Heart left ventricle (tissue), 16 donors: ENCODE measurements around the gene CDC42EP1. TPM values are rescaled to one million over a fixed set of nuclear protein-coding genes. Genes with fewer than 3 reads are reported as not detected.

Experiments used
- ATAC-seq, 4 donors: fragments of 200-7000 bp; cut with Tn5 transposase; one replicate each; pipeline ENCODE4 v1.9.1; 2020 to 2022; ENCODE audit warnings: moderate library complexity in 4 of 4, mild to moderate bottlenecking in 3 of 4, moderate number of reproducible peaks in 1 of 4
- DNase-seq, 5 donors: peaks; one replicate each; pipeline ENCODE4 v3.0.0-alpha.2; 2020
- H3K27ac ChIP-seq, 12 donors: fragments of 200-600 bp; sonication (generic) in 4 of 12; one replicate each; pipeline versions ENCODE4 v1.5.0 to v1.8.0; 2016 to 2022; ENCODE audit warnings: mild to moderate bottlenecking in 2 of 12
- H3K27me3 ChIP-seq, 9 donors: fragments of 200-600 bp; sonication (generic) in 2 of 9; one replicate each; pipeline versions ENCODE4 v1.5.1 to v1.8.0; 2016 to 2022; ENCODE audit warnings: mild to moderate bottlenecking in 3 of 9
- H3K36me3 ChIP-seq, 9 donors: fragments of 200-600 bp; sonication (generic) in 2 of 9; one replicate each; pipeline versions ENCODE4 v1.5.0 to v1.8.0; 2018 to 2022; ENCODE audit warnings: mild to moderate bottlenecking in 2 of 9
- H3K4me1 ChIP-seq, 12 donors: fragments of 200-600 bp; sonication (generic) in 4 of 12; one replicate each; pipeline versions ENCODE4 v1.5.0 to v1.8.0; 2016 to 2022; ENCODE audit warnings: mild to moderate bottlenecking in 3 of 12
- H3K4me3 ChIP-seq, 12 donors: fragments of 200-600 bp; sonication (generic) in 4 of 12; one replicate each; pipeline versions ENCODE4 v1.5.0 to v1.8.0; 2017 to 2022; ENCODE audit warnings: mild to moderate bottlenecking in 9 of 12, moderate library complexity in 4 of 12
- H3K9me3 ChIP-seq, 12 donors: fragments of 200-600 bp; sonication (generic) in 4 of 12; one replicate each; pipeline versions ENCODE4 v1.5.0 to v1.8.0; 2016 to 2022; ENCODE audit warnings: mild to moderate bottlenecking in 1 of 12
- CTCF ChIP-seq, 12 donors: fragments of 200-600 bp; sonication (generic) in 4 of 12; IDR thresholded peaks; one replicate each; pipeline versions ENCODE4 v1.5.0 to v1.8.0; 2018 to 2022; ENCODE audit warnings: antibody characterized with exemption in 12 of 12, mild to moderate bottlenecking in 5 of 12
- POLR2A ChIP-seq, 2 donors: fragments of 450-650 bp; IDR thresholded peaks; one replicate each; pipeline ENCODE4 v1.6.1; 2017; ENCODE audit warnings: antibody characterized with exemption in 2 of 2, mild to moderate bottlenecking in 2 of 2, moderate library complexity in 2 of 2
- WGBS, 4 donors: extraction: QIAGEN DNeasy Blood & Tissue Kit in 2 of 4; methylation state at CpG; one replicate each; pipeline versions ENCODE4 v1.1.5 to v1.1.7; 2013 to 2018; 5-methylcytosine and 5-hydroxymethylcytosine counted together
- intact Hi-C, 10 donors: fragments of 100-400 bp; cut with DNase I; formaldehyde crosslinking; loops; one replicate each; pipeline versions ENCODE4 v1.11.1 to v1.14.2; 2022
- polyA plus RNA-seq, 2 donors: library from polyadenylated mRNA; stranded (reverse); fragments of 200-250 nt; gene quantifications; one replicate each; pipeline ENCODE4 v1.2.3, GENCODE V29; 2013
- total RNA-seq, 9 donors: library from RNA; depleted of rRNA in 2 of 9; stranded (reverse); fragments of >200 nt in 2 of 9; fragmentation: NEBNext Ultra II Directional in 3 of 9; extraction: Animal tissue kit (Norgen Biotek cat#: 25700) in 3 of 9; gene quantifications; one replicate each; pipeline versions ENCODE4 v1.1.0 to v1.2.4, GENCODE V29; 2016 to 2023
- donor health status: ischemic (EF 13 %, LVEDD 7.1; RV severe dilation, severe dysfunction).
- donor health status: healthy with polysubstance abuse.
- donor health status: DM: no; HTN: yes; CAD: no.
- donor health status: DM: no; HTN: no; CAD: no.
- donor health status: ischemic (EF 25% LVEDD 6.9; RV normal size, moderate dysfunction).
- donor health status: ischemic (EF 25% LVEDD 5.7; RV mildly dilated, moderate dysfunction).
- donor health status: healthy.
- donor health status: DM: yes; HTN: yes; CAD: no.
- donor health status: ischemic (EF 35%, LVEDD 5.7; RV mildly dilated, moderate dysfunction).
- donor health status: nonischemic (EF 11% LVEDD 7.7; RV severe dilation, severe dysfunction).
- donor health status: DM: yes; HTN: yes; CAD: no.
- donor health status: PGD.
- donor health status: ischemic (EF 29% LVEDD 5.4; RV normal size, mild dysfunction).
- donor health status: nonischemic (EF 23%, LVEDD 6.1; RV moderate dilation, normal function).

CDC42EP1 gene
- total and polyA plus RNA-seq, 11 donors, result 10.4 to 34.9 (median 17.7) TPM

DNA sequence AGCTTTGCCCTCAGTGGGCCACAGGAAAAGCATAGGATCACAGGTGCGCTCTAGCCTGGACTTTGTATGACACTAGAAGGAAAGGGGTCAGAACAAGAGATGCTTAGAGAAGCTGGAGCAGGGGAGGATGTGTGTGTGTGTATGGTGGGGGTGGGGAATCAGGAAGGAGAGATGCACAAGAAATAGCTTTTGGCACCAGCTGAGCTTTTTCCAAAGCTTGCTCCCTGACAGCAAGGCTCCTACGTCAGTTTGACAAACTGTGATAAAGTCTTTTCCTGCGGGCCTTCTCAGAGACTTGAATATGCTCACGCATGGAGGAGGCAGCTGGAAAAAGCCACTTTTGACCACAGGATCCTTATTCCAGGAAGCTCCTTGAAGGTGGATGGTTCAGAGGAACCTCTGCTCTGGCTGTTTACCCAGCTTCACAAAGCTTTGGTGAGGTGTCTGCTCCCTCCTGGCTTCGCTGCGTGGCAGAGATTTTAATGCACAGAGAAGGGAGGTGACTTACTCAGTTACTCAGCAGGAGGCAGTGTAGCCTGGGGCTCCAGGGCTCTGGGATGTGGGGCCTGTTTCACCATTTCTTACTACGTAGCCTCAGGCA, 3.9 kb downstream of the CDC42EP1 start:
- TF ChIP-seq CTCF (IDR thresholded peaks at IDR 0.05) (no peak), POLR2A (IDR thresholded peaks at IDR 0.05) (no peak)
- H3K27ac ChIP-seq, result peak overlapping the region; percentile 35 to 100 (median 96)
- no peaks in the 10 kb centered on the region for H3K9me3 ChIP-seq
- peak overlapping the region in 7 of 12 donors; percentile 10 to 82 (median 34) for H3K4me3 ChIP-seq
- WGBS, 4 donors, result 45 to 56% (median 48%) methylated on average over 7 of the region's 7 CpGs
- ATAC-seq (peak in 1 of 4 donors; percentile 51), DNase-seq (peak in 2 of 5 donors; percentile 67 to 76)
- peaks cover 0 to 24% (median 0%) of the 10 kb centered on the region in 9 donors for H3K27me3 ChIP-seq
- peaks cover 14 to 84% (median 71%) of the 10 kb centered on the region in 12 donors for H3K4me1 ChIP-seq
- intact Hi-C loops, result no loop called here
- H3K36me3 ChIP-seq, result peaks cover 0 to 38% (median 27%) of the 10 kb centered on the region in 9 donors

- Histone ChIP-seq H3K36me3 (peaks cover 0 to 38% (median 27%) of the 10 kb centered on the region in 9 donors), H3K9me3 (no peaks in the 10 kb centered on the region), H3K27me3 (peaks cover 0 to 18% (median 0%) of the 10 kb centered on the region in 9 donors), H3K4me1 (peaks cover 14 to 90% (median 70%) of the 10 kb centered on the region in 12 donors), H3K4me3 (peak overlapping the region in 2 of 12 donors; percentile 7 to 13), H3K27ac (peak overlapping the region in 11 of 12 donors; percentile 32 to 100 (median 60))
- no peak for ATAC-seq
- intact Hi-C loops, result loop anchor here in 6 of 10 donors (2.0 to 5.0 kb wide), 4 partner anchors 21 to 249 kb away; no protein-coding TSS in a partner anchor
- no peak for DNase-seq
- 48 to 60% (median 50%) methylated on average over 17 of the region's 17 CpGs for WGBS, 4 donors
- TF ChIP-seq CTCF (IDR thresholded peaks at IDR 0.05) (no peak), POLR2A (IDR thresholded peaks at IDR 0.05) (no peak)
Observed at GRCh38 chr22:37565830-37566229, 5.5 kb downstream of the CDC42EP1 start.

DNA sequence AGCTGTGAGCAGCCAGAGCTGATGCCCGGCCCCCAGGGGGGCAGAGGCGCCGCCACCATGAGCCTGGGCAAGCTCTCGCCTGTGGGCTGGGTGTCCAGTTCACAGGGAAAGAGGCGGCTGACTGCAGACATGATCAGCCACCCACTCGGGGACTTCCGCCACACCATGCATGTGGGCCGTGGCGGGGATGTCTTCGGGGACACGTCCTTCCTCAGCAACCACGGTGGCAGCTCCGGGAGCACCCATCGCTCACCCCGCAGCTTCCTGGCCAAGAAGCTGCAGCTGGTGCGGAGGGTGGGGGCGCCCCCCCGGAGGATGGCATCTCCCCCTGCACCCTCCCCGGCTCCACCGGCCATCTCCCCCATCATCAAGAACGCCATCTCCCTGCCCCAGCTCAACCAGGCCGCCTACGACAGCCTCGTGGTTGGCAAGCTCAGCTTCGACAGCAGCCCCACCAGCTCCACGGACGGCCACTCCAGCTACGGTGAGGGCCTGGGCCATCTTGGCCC, 6.1 kb downstream of the CDC42EP1 start:
- H3K36me3 ChIP-seq, result peaks cover 0 to 38% (median 27%) of the 10 kb centered on the region in 9 donors
- ATAC-seq (no peak), DNase-seq (peak in 1 of 5 donors; percentile 33)
- H3K4me1 ChIP-seq, result peaks cover 14 to 89% (median 67%) of the 10 kb centered on the region in 12 donors
- peaks cover 0 to 12% (median 0%) of the 10 kb centered on the region in 9 donors for H3K27me3 ChIP-seq
- intact Hi-C loops, result loop anchor here in 6 of 10 donors (2.0 to 5.0 kb wide), 4 partner anchors 22 to 250 kb away; no protein-coding TSS in a partner anchor
- peak overlapping the region in 2 of 12 donors; percentile 7 to 13 for H3K4me3 ChIP-seq
- peak overlapping the region in 11 of 12 donors; percentile 32 to 100 (median 60) for H3K27ac ChIP-seq
- no peaks in the 10 kb centered on the region for H3K9me3 ChIP-seq
- WGBS, 4 donors, result 47 to 63% (median 56%) methylated on average over 20 to 28 of the region's 28 CpGs
- TF ChIP-seq CTCF (IDR thresholded peaks at IDR 0.05), result no peak
- no peak for TF ChIP-seq POLR2A (IDR thresholded peaks at IDR 0.05)
